ENCODE data around the gene NOL7. TPM values are rescaled to one million over a fixed set of nuclear protein-coding genes. Genes with fewer than 3 reads are reported as not detected.

NOL7 gene
- total and polyA plus RNA-seq, 9 of the 15 experiments (the other 6 are each of a cell fraction or from before 2014, with no cell fraction given): 19.4 to 235 (median 157) TPM

DNA sequence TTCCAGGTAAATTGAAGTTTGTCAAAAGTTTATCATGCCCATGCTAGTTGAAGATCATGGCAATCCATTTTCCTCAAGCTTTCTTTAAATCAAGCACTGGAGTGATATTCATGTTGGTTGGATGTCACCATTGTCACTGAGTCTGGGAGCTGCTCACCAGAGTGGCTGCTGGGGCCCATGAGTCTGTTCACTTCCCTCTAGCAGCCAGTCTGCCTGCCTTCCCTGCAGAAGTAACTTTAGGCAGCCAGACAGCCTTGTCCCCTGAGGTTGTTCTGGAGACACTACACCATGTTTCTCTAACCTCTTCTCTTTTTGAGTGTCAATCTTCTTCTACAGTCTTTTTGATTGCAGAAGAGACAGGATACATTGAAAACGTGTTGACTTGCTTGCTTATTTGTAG is 35.2 kb upstream of the NOL7 start:
- in situ Hi-C loops (cut with MboI) (no loop called here), intact Hi-C loops (cut with micrococcal nuclease) (loop anchor here (5.0 to 10.0 kb wide), 4 partner anchors 93 to 495 kb away; partner anchors contain the start of gene GFOD1)
- H3K27me3 ChIP-seq (ENCODE audit: control insufficient read depth in 2 of 2, insufficient read depth in 2 of 2, low read length in 2 of 2): no peaks in the 10 kb centered on the region
- no peak for DNase-seq (ENCODE audit: extremely low read depth in 1 of 4, low spot score in 3 of 4)
- no TSS peak for BruUV-seq (replicated peaks)
- no peak overlapping the region for H3K4me3 ChIP-seq
- no peak overlapping the region for H2AFZ ChIP-seq (ENCODE audit: low read depth, low read length)
- no peaks in the 10 kb centered on the region for H3K36me3 ChIP-seq (ENCODE audit: control insufficient read depth, insufficient read depth, low read length)
- 24% methylated on average over 1 of the region's 1 CpG for WGBS (ENCODE audit: insufficient coverage, low coverage, missing lambda C conversion rate)
- ChIA-PET CTCF (ENCODE audit: low intra/inter-chr PET ratio) (no interaction called here), POLR2A (interaction anchor here (1.1 kb wide), 1 partner anchor 12 kb away, joined by 3 read pairs; no protein-coding TSS in a partner anchor)
- no peaks in the 10 kb centered on the region for H4K20me1 ChIP-seq (replicated peaks; ENCODE audit: control insufficient read depth, insufficient read depth, low read length)
- H3K79me2 ChIP-seq (ENCODE audit: control insufficient read depth, insufficient read depth, low read length): peaks cover 11% of the 10 kb centered on the region
- TF ChIP-seq ZNF717 (CRISPR knock-in tag; IDR thresholded peaks at IDR 0.05) (no peak), SMARCA4 (IDR thresholded peaks at IDR 0.05) (no peak)
- TF ChIP-seq, protein P1, sequence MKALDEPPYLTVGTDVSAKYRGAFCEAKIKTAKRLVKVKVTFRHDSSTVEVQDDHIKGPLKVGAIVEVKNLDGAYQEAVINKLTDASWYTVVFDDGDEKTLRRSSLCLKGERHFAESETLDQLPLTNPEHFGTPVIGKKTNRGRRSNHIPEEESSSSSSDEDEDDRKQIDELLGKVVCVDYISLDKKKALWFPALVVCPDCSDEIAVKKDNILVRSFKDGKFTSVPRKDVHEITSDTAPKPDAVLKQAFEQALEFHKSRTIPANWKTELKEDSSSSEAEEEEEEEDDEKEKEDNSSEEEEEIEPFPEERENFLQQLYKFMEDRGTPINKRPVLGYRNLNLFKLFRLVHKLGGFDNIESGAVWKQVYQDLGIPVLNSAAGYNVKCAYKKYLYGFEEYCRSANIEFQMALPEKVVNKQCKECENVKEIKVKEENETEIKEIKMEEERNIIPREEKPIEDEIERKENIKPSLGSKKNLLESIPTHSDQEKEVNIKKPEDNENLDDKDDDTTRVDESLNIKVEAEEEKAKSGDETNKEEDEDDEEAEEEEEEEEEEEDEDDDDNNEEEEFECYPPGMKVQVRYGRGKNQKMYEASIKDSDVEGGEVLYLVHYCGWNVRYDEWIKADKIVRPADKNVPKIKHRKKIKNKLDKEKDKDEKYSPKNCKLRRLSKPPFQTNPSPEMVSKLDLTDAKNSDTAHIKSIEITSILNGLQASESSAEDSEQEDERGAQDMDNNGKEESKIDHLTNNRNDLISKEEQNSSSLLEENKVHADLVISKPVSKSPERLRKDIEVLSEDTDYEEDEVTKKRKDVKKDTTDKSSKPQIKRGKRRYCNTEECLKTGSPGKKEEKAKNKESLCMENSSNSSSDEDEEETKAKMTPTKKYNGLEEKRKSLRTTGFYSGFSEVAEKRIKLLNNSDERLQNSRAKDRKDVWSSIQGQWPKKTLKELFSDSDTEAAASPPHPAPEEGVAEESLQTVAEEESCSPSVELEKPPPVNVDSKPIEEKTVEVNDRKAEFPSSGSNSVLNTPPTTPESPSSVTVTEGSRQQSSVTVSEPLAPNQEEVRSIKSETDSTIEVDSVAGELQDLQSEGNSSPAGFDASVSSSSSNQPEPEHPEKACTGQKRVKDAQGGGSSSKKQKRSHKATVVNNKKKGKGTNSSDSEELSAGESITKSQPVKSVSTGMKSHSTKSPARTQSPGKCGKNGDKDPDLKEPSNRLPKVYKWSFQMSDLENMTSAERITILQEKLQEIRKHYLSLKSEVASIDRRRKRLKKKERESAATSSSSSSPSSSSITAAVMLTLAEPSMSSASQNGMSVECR (CRISPR knock-in tag; IDR thresholded peaks at IDR 0.05): no peak
- no peak for FAIRE-seq
- peaks cover 8 to 17% of the 10 kb centered on the region in 2 experiments; a peak in 4 of 5 replicates for H3K4me1 ChIP-seq (replicated peaks in 1 of 2; ENCODE audit: control insufficient read depth in 2 of 2, insufficient read depth in 2 of 2, low read length in 2 of 2)
- H3K9me1 ChIP-seq (ENCODE audit: control insufficient read depth, insufficient read depth, low read length): no peaks in the 10 kb centered on the region
- H3K9me3 ChIP-seq (replicated peaks; ENCODE audit: control insufficient read depth, insufficient read depth, low read depth, low read length): peaks cover 4% of the 10 kb centered on the region
- H3K4me2 ChIP-seq (ENCODE audit: insufficient read depth, low read length): no peak overlapping the region
- no peak for ATAC-seq
- H3K9ac ChIP-seq (ENCODE audit: insufficient read depth in 1 of 2, low read depth in 2 of 2, low read length in 2 of 2): no peak overlapping the region
- H3K27ac ChIP-seq (ENCODE audit: extremely low read depth, low read depth, low read length): no peak overlapping the region
